ENCODE data around the gene NACA2.

- TF ChIP-seq FOXP2 (optimal IDR thresholded peaks at IDR 0.05; ENCODE audit: borderline replicate concordance, extremely low read depth, extremely low read length, insufficient read depth), result no peak
- TF ChIP-seq TAF1 (IDR thresholded peaks at IDR 0.05; ENCODE audit: borderline replicate concordance, insufficient read depth, low read length), result no peak
Observed at GRCh38 chr17:61631800-61632199, 40.8 kb upstream of the NACA2 start.
